ENCODE data around the gene DOK7. TPM values are rescaled to one million over a fixed set of nuclear protein-coding genes. Genes with fewer than 3 reads are reported as not detected.

The DOK7 gene
- total RNA-seq, 1 donor from 2014 or later: 33.5 TPM

DNA sequence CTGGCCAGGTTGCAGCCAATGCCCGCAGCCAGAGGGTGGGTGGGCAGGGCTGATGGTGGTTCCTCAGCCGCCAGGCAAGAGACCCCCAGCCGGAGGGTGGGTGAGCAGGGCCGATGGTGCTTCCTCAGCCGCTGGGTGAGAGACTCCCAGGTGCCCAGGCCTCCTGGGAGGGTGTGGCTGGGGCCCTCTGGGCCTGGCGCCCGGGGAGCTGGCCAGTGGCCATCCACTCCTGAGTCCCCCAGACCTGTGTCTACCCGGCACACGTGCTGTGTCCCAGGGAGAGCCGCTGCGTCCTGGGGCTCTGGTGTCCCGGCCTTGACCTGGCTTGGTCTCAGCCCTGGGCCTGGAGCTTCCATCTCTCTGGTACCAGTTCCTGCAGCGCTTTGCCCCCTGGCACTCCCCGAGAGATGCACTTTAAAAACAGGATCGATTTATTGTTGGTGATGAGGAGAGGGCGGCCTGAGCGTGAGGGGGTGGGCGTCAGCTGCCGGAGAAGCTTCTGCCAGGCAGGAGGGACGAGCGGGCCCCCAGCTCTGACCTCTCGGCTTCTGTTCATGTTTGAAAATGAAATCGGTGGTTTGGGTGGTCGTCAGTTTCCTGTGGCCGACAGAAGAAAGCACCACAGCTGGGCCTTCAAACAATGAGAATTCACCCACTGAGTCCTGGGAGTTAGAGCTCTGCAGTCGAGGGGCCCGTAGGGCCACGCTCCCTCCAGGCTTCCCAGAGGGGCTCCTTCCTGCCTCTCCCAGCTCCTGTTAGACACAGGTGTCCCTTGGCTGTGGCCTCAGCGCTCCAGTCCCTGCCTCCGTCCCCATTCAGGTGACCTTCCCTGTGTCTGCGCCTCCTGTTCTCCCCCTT, 6.5 kb downstream of the DOK7 start:
- Histone ChIP-seq H3K9me3 (no peaks in the 10 kb centered on the region), H3K4me3 (no peak overlapping the region), H3K4me1 (no peaks in the 10 kb centered on the region), H3K27ac (no peak overlapping the region), H3K27me3 (no peaks in the 10 kb centered on the region), H3K36me3 (no peaks in the 10 kb centered on the region)
- TF ChIP-seq, protein P1, sequence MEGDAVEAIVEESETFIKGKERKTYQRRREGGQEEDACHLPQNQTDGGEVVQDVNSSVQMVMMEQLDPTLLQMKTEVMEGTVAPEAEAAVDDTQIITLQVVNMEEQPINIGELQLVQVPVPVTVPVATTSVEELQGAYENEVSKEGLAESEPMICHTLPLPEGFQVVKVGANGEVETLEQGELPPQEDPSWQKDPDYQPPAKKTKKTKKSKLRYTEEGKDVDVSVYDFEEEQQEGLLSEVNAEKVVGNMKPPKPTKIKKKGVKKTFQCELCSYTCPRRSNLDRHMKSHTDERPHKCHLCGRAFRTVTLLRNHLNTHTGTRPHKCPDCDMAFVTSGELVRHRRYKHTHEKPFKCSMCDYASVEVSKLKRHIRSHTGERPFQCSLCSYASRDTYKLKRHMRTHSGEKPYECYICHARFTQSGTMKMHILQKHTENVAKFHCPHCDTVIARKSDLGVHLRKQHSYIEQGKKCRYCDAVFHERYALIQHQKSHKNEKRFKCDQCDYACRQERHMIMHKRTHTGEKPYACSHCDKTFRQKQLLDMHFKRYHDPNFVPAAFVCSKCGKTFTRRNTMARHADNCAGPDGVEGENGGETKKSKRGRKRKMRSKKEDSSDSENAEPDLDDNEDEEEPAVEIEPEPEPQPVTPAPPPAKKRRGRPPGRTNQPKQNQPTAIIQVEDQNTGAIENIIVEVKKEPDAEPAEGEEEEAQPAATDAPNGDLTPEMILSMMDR (IDR thresholded peaks at IDR 0.05): no peak
- intact Hi-C loops (cut with DNase I): no loop called here
- no peak for DNase-seq (ENCODE audit: low spot score in 2 of 2)

DNA sequence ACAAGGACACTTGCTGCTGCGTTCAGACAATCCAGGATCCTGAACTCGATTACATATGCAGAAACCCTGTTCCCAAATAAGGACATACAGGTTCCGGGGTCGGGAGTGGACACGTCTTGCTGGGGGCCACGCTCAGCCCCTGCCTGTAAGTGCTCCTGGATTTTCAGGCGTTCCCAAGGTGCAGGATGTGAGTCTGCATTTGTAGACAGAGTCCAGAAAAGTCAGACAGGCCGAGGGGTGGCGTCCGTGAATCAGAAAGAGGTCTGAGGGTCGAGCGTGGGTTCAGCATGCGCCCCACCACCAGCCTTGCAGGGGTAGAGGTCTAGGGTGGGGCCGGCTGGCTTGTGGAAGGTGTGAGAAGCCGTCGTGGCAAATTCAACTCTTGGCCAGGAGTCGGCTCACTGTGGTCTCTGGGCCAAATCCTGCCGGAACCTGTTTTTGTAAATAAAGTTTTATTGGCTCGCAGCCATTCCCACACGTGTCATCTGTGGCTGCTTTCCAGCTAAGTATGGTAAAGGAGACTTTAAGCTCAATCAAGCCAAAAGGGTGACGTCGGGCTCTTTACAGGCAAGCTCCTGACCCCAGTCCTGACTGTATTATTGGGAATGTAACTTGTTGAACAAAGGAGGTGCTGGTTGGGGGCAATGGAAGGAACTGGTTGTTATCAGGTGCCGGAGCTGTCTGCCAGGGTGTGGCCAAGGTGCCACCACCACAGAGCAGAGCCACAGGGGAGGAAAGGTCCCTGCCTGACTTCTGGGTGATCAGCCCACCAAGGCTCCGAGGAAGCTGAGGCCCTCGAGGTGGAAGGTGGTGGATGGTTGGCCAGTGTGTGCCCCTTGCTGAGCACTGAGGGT, 7.4 kb downstream of the DOK7 start:
- H3K36me3 ChIP-seq: no peaks in the 10 kb centered on the region
- H3K4me3 ChIP-seq: no peak overlapping the region
- intact Hi-C loops (cut with DNase I): no loop called here
- no peak for DNase-seq (ENCODE audit: low spot score in 2 of 2)
- TF ChIP-seq, protein P1 (IDR thresholded peaks at IDR 0.05): no peak
- H3K4me1 ChIP-seq: no peaks in the 10 kb centered on the region
- H3K27ac ChIP-seq: no peak overlapping the region
- no peaks in the 10 kb centered on the region for H3K9me3 ChIP-seq
- no peaks in the 10 kb centered on the region for H3K27me3 ChIP-seq

DNA sequence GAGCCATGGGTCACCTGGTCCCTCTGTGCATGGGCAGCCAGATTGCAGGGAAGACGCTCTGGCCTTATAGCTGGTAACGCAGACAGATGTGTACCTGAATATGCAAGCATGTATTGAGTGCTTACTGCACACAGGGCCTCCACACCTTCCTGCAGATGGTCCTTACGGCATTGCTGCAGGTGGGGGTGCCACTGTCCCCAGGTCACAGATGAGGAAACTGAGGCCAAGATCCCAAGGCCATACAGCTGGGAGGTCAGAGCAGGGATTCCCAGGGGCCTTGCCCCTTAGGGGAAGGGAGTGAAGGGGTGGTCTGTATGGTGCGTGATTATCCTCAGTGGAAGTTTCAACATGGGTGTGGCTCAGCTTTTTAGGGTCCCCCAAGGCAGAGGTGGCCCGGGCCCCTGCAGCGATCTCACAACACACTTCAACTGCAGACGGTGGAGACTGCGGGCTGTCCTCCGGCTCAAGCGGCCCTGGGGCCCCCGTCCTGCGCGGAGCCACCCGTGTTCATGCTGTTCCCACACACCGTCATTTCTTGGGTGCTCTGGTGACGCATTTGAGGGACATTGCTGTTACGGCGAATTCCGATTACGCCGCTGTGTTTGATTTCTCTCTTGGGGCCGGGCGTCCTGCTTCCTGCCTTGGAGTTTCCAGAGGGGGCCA, 8.1 kb downstream of the DOK7 start:
- H3K27me3 ChIP-seq: no peaks in the 10 kb centered on the region
- intact Hi-C loops (cut with DNase I): no loop called here
- H3K27ac ChIP-seq: no peak overlapping the region
- no peak for DNase-seq (ENCODE audit: low spot score in 2 of 2)
- TF ChIP-seq, protein P1 (IDR thresholded peaks at IDR 0.05): no peak
- H3K4me3 ChIP-seq: no peak overlapping the region
- no peaks in the 10 kb centered on the region for H3K9me3 ChIP-seq
- no peaks in the 10 kb centered on the region for H3K4me1 ChIP-seq
- no peaks in the 10 kb centered on the region for H3K36me3 ChIP-seq

DNA sequence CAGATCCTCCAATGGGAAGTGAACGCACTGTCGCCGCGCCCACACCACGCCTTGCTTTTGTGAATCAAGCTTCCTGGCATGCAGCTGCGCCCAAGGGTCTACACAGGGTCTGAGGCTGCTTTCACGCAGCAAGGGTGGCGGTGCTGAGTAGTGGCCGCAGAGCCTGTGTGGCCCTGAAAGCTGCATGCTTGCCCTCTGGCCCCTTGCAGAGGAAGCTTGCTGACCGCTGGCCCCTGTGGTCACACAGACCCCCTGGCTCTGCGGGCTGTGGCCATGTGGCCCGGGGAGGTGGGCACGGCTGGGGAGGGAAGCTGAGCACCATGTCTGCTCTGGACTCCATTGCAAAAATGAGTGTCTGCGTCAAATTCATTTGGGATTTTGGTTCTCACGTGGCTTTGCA, 8.8 kb downstream of the DOK7 start:
- Histone ChIP-seq H3K4me3 (no peak overlapping the region), H3K4me1 (no peaks in the 10 kb centered on the region), H3K27ac (no peak overlapping the region), H3K27me3 (no peaks in the 10 kb centered on the region), H3K9me3 (no peaks in the 10 kb centered on the region), H3K36me3 (no peaks in the 10 kb centered on the region)
- intact Hi-C loops (cut with DNase I): no loop called here
- DNase-seq (ENCODE audit: low spot score in 2 of 2): no peak
- TF ChIP-seq, protein P1 (IDR thresholded peaks at IDR 0.05): no peak

DNA sequence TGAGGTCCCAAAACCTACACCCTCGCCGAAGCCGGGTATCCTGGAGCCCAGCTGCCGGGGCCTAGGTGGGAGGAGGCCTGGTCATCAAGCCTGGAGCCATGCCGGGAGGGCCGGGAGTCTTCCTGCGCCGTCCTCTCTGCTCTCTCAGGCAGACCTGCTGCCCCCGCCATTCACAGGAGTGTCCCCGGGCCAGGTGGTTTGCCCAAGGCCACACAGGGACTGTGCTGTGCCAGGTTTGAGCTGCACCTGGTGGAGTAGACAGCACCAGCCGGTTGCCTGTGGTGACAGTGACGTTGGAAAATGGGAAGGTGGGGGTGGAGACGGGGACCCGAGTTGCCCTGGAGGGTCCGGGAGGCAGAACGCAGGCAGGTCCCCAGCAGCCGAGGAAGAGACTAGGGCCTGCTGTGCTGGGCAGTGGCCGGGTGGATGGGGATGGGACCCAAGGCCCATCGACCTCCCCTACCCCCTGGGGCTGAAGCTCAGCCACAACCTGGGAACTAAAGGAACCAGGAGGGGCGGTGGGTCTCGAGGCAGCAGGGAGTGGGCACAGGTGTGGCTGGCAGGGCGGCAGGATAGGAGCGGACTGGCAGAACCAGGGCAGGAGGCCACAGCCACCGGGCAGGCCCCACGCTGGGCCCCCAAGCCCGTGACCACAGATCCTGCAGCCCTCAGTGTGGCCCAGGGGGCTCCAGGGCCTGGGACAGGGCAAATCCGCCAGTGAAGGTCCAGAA, 9.5 kb downstream of the DOK7 start:
- TF ChIP-seq, protein P1 (IDR thresholded peaks at IDR 0.05): no peak
- intact Hi-C loops (cut with DNase I): no loop called here
- Histone ChIP-seq H3K4me1 (no peaks in the 10 kb centered on the region), H3K9me3 (no peaks in the 10 kb centered on the region), H3K27ac (no peak overlapping the region), H3K36me3 (no peaks in the 10 kb centered on the region), H3K4me3 (no peak overlapping the region), H3K27me3 (no peaks in the 10 kb centered on the region)
- no peak for DNase-seq (ENCODE audit: low spot score in 2 of 2)

Data from ascending aorta (tissue), 2 donors.